AG04450 (cell line): Measurements from ENCODE around the gene SLC41A3. TPM values are rescaled to one million over a fixed set of nuclear protein-coding genes. Genes with fewer than 3 reads are reported as not detected.

ENCODE experiments used
- CTCF ChIA-PET: fragments of 300-600, 350-600 bp; formaldehyde crosslinking; extraction: SDS; loops from one replicate; lab custom pipeline; 2022; ENCODE audit warnings: antibody characterized with exemption, inconsistent platforms; lab: Charles Lee
- POLR2A ChIA-PET: fragments of 350-600 bp; formaldehyde crosslinking; extraction: SDS; loops from one replicate; lab custom pipeline; 2021; ENCODE audit warnings: antibody characterized with exemption, inconsistent platforms; lab: Yijun Ruan, JAX
- DNase-seq: peaks from one replicate; pipeline ENCODE4 v3.0.0-alpha.2; 2011; ENCODE audit warnings: low read depth, low spot score
- H3K27ac ChIP-seq: one replicate; pipeline ENCODE4 v1.5.1; 2012; ENCODE audit warnings: low read depth, low read length, control low read depth
- H3K27me3 ChIP-seq: one replicate; pipeline ENCODE4 v1.6.0; 2012; ENCODE audit warnings: low read length; ENCODE audit not compliant: control insufficient read depth, insufficient read depth
- H3K4me3 ChIP-seq: 2 replicates; pipeline ENCODE4 v1.5.1; 2011; ENCODE audit warnings: mild to moderate bottlenecking, low read depth, low read length, control low read depth
- H3K9me3 ChIP-seq: 2 replicates; pipeline ENCODE4 v1.5.1; 2012; ENCODE audit warnings: low read length; ENCODE audit not compliant: control insufficient read depth, insufficient read depth
- CTCF ChIP-seq: IDR thresholded peaks from 2 replicates; pipeline ENCODE4 v1.5.1; 2011; ENCODE audit warnings: low read depth, low read length, control low read depth, inconsistent platforms
- polyA plus RNA-seq: library from polyadenylated mRNA; depleted of rRNA; stranded (reverse); fragments of >200 nt; gene quantifications from 2 replicates; pipeline ENCODE4 v1.2.3, GENCODE V29; 2011

SLC41A3 gene
- polyA plus RNA-seq, 1 experiment, result 36.9 TPM

- CTCF ChIA-PET, result no interaction called here
- POLR2A ChIA-PET, result no interaction called here
These were observed 54.7 kb downstream of the SLC41A3 start for GRCh38 chr3:126029241-126029640.

GRCh38 chr3:126028096-126028495, 55.8 kb downstream of the SLC41A3 start:
- Histone ChIP-seq H3K9me3 (peaks cover 8% of the 10 kb centered on the region), H3K4me3 (no peak overlapping the region), H3K27ac (no peak overlapping the region), H3K27me3 (no peaks in the 10 kb centered on the region)
- no peak for DNase-seq
- ChIA-PET CTCF (no interaction called here), POLR2A (no interaction called here)
- no peak for TF ChIP-seq CTCF

More at GRCh38 chr3:126029241-126029640, 54.7 kb downstream of the SLC41A3 start:
- Histone ChIP-seq H3K27me3 (no peaks in the 10 kb centered on the region), H3K4me3 (no peak overlapping the region), H3K27ac (no peak overlapping the region), H3K9me3 (peaks cover 8% of the 10 kb centered on the region)
- DNase-seq, result no peak
- TF ChIP-seq CTCF, result no peak

- POLR2A ChIA-PET, result no interaction called here
- H3K27ac ChIP-seq, result no peak overlapping the region
- CTCF ChIA-PET, result no interaction called here
- H3K27me3 ChIP-seq, result no peaks in the 10 kb centered on the region
- no peak for DNase-seq
- H3K4me3 ChIP-seq, result no peak overlapping the region
- peaks cover 8% of the 10 kb centered on the region for H3K9me3 ChIP-seq
- TF ChIP-seq CTCF, result no peak
These were observed 57.2 kb downstream of the SLC41A3 start for GRCh38 chr3:126026761-126027160.

- POLR2A ChIA-PET, result no interaction called here
These were observed 57.6 kb downstream of the SLC41A3 start for GRCh38 chr3:126026277-126026751.

GRCh38 chr3:126025862-126026261, 58.1 kb downstream of the SLC41A3 start:
- no peak for DNase-seq
- H3K27me3 ChIP-seq, result no peaks in the 10 kb centered on the region
- no peak for TF ChIP-seq CTCF

More at GRCh38 chr3:126026277-126026751, 57.6 kb downstream of the SLC41A3 start:
- CTCF ChIA-PET, result no interaction called here
- Histone ChIP-seq H3K9me3 (peaks cover 8% of the 10 kb centered on the region), H3K27ac (no peak overlapping the region), H3K4me3 (no peak overlapping the region), H3K27me3 (no peaks in the 10 kb centered on the region)
- DNase-seq, result no peak
- TF ChIP-seq CTCF, result no peak

More at GRCh38 chr3:126025862-126026261, 58.1 kb downstream of the SLC41A3 start:
- POLR2A ChIA-PET, result no interaction called here
- Histone ChIP-seq H3K27ac (no peak overlapping the region), H3K9me3 (peaks cover 8% of the 10 kb centered on the region), H3K4me3 (no peak overlapping the region)
- CTCF ChIA-PET, result no interaction called here
